GM13977 (cell line): ENCODE results near the gene XPNPEP3.

Experiments
- DNase-seq: peaks from one replicate; pipeline ENCODE4 v3.0.0; 2012; ENCODE audit warnings: low spot score
- CTCF ChIP-seq: IDR thresholded peaks from 2 replicates; pipeline ENCODE4 v1.5.1; 2012; ENCODE audit warnings: mild to moderate bottlenecking, control low read depth; ENCODE audit not compliant: insufficient read depth; ENCODE audit errors: extremely low read depth, missing control alignments
- in situ Hi-C: fragments of 300-500 bp; cut with MboI; formaldehyde crosslinking; loops from one replicate; pipeline ENCODE4 v1.12.0; 2022; ENCODE audit warnings: low sequenced_read_pairs, low pct_unique_long_range_greater_than_20kb, mixed read lengths, inconsistent platforms; ENCODE audit not compliant: unreplicated experiment

Gene XPNPEP3

GRCh38 chr22:40875111-40875510 is 18.2 kb downstream of the XPNPEP3 start:
- in situ Hi-C loops: no loop called here
- no peak for DNase-seq
- no peak for TF ChIP-seq CTCF

GRCh38 chr22:40876907-40877306 is 20.0 kb downstream of the XPNPEP3 start:
- DNase-seq: no peak
- in situ Hi-C loops: no loop called here
- no peak for TF ChIP-seq CTCF

- no peak for TF ChIP-seq CTCF
- in situ Hi-C loops: no loop called here
- DNase-seq: no peak
These were observed 20.5 kb downstream of the XPNPEP3 start for GRCh38 chr22:40877488-40877887.

- in situ Hi-C loops: no loop called here
- DNase-seq: no peak
- TF ChIP-seq CTCF: no peak
These were observed 22.0 kb downstream of the XPNPEP3 start for GRCh38 chr22:40878922-40879321.

- no peak for TF ChIP-seq CTCF
These were observed 32.2 kb downstream of the XPNPEP3 start for GRCh38 chr22:40889116-40889515.

GRCh38 chr22:40890881-40891280 is 33.9 kb downstream of the XPNPEP3 start:
- TF ChIP-seq CTCF: no peak
- no peak for DNase-seq
- in situ Hi-C loops: no loop called here

More at GRCh38 chr22:40889116-40889515, 32.2 kb downstream of the XPNPEP3 start:
- DNase-seq: no peak
- in situ Hi-C loops: no loop called here

GRCh38 chr22:40894417-40894816 is 37.5 kb downstream of the XPNPEP3 start:
- in situ Hi-C loops: no loop called here
- TF ChIP-seq CTCF: no peak

More at GRCh38 chr22:40894417-40894816, 37.5 kb downstream of the XPNPEP3 start:
- no peak for DNase-seq
